Lower leg skin (tissue), 3 donors: ENCODE data around the gene NKAIN2.

Source experiments
- CTCF ChIP-seq, 3 donors: fragments of 450-650 bp; IDR thresholded peaks; one replicate each; pipeline ENCODE4 v1.5.1; 2016; ENCODE audit warnings: antibody characterized with exemption in 3 of 3, mild to moderate bottlenecking in 3 of 3, moderate library complexity in 2 of 3
- POLR2A ChIP-seq, 2 donors: fragments of 450-650 bp; IDR thresholded peaks; one replicate each; pipeline ENCODE4 v1.6.1; 2016 to 2017; ENCODE audit warnings: antibody characterized with exemption in 2 of 2, mild to moderate bottlenecking in 1 of 2, moderate library complexity in 1 of 2

- TF ChIP-seq CTCF (IDR thresholded peaks at IDR 0.05) (no peak), POLR2A (IDR thresholded peaks at IDR 0.05) (no peak)
Observed at GRCh38 chr6:124200661-124201060, 397.0 kb downstream of the NKAIN2 start.
